Dedifferentiated amniotic fluid mesenchymal stem cell (primary cell): ENCODE data around the gene SYT15B.
"Not testable (repeated sequence)": the region's sequence is repeated elsewhere in the genome, so short reads cannot be mapped to it uniquely, and the experiment has no call there.

Experiments
- DNase-seq: peaks from one replicate; pipeline ENCODE4 v3.0.0-alpha.2; 2016; ENCODE audit errors: extremely low spot score

SYT15B gene

DNA sequence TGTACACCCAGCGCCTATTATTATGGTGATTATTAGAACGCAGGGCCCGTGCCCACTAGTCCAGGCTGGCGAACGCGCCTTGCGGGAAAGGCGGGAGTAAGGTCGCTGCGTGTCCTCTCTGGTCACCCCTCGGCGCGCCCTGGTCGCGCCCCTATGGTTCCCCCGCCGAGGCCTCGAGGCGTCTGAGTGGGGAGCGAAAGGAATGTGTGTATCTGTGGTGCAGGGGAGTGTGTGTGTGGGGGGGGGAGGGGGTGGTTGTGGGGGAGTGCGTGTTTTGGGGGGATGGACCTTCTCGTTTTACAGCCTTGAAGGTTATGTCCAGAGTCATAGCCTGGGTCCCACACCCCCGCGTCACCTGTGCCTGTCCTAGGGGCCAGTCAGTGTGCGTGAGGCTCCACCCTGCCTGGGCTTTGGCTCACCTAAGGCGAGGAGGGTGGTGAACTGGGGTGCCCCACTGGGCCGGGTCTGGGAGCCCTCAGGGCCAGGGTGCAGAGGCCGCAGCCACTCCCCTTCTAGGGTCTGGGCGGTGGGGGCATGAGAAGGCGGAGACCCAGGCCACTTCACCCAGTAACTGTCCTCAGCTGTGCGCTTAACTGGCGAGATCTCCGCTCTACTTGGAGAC is at the start of gene SYT15B:
SYT15B (minus strand) TSS at position 39 of the 622 bp plus-strand sequence. CDS start 952 bp downstream, outside the sequence.
- not testable (repeated sequence) for DNase-seq

GRCh38 chr10:47779590-47779989 is 16.2 kb upstream of the SYT15B start:
- DNase-seq, result not testable (repeated sequence)

- DNase-seq, result peak; percentile 39
Measured at GRCh38 chr10:47775361-47776231, 12.2 kb upstream of the SYT15B start.

GRCh38 chr10:47770745-47771144 is 7.4 kb upstream of the SYT15B start:
- DNase-seq, result not testable (repeated sequence)

DNA sequence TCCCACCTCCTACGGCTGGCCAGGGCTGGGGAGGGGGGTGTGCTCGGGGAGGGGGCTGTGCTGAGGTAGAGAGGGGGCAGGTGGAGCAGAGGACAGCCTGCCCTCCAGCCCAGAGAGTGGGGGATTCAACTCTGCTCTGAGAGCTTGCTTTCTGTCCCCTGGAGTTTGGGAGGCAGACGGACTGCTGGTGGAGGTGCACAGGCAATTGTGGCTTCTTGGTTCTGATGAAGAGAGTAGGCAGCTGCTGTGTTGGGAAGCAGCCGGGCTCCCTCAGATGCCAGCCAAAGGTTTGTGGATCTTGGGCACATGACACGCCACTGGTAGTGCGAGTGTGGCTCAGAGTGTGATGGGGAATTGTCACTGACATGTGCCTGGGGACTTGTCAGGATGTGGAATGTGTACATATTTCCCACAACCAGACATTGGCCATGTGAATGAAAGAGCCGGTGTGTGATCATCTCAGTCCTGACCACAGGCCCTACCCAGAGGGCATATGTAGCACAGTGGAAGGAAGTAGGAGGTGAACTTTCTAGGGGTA is 5.3 kb upstream of the SYT15B start:
- not testable (repeated sequence) for DNase-seq

DNA sequence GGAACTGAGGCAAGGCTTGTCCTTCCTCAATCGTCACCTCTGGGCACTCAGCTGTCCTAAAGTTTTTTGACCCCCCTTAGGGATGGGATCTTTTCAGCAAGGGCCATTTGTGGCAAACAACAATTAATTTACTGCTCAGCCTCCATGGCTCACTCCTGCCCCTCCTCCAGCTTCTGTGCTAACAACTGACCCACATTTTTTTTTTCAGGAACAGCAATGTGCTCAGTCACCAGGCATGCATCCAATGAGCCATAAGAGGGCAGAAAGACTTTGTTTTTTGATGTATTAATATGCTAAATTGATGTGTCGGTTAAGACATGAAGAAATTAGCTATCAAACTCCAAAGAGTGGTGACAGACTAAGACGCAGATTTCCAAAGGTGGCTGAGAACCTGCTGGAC is 4.7 kb upstream of the SYT15B start:
- peak; percentile 18 for DNase-seq

GRCh38 chr10:47767236-47767635 is 3.8 kb upstream of the SYT15B start:
- not testable (repeated sequence) for DNase-seq

DNA sequence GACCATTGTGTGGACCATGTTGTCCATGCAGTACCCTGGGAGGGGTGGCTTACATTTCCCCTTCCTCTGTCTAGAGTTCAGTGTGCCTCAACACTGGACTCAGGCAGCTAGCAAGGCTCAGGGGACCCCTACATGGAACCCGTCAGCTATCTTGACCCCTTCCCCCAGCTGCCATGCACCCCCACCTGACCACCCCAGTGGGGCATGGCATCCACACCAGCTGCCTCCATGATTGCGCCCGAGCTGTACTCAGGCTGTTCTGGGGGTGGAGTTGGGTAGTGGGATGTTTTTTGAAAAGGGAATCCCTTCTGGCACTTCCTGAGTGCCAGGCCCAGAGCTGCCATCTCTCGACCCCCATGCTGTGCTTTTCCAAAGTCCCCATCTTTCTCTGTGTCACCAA is 1.8 kb upstream of the SYT15B start:
- not testable (repeated sequence) for DNase-seq

GRCh38 chr10:47762674-47763553 is 478 bp downstream of the SYT15B start:
- DNase-seq, result not testable (repeated sequence)

DNA sequence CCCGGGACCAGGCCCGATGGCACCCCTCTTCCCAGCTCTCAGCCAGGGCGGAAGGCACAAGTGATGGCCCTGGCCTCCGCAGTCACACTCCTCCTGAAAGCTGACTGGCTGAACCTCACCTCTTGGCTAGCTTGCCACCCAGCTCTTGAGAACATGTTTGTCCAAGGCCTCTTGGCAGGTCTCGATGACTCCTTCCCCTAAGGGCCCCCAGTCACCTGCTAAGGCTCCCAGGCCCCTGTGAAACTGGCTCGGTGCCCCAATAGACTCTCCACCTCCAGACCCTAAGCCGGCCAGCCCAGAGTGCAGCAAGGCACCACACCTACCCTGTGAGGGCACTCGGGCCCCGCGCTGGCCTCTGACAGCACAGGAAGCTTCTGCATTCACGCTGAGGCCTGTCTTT is 4.5 kb downstream of the SYT15B start:
- not testable (repeated sequence) for DNase-seq

DNA sequence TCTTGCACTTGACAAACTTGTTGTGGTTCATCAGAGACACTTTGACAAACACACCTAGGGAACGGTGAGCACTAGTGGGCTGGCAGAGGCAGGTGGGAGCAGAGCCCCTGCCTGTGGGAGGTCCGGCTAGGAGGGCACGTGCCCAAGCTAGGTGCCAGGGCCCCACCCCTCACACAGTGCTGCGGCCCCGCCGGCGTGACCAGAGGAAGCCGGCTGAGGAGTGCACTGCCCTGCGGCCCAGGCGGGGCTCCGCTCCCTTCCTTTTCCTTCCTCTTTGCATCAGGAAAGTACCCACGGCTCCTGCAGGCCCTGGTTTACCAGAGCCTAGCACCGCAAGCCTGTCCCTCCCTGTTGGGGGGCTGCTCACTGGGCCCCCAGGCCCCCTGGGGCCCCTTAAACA is 7.2 kb downstream of the SYT15B start:
- DNase-seq, result not testable (repeated sequence)

- DNase-seq, result not testable (repeated sequence)
Measured at GRCh38 chr10:47753871-47754270, 9.5 kb downstream of the SYT15B start.

GRCh38 chr10:47753176-47753575 is 10.2 kb downstream of the SYT15B start:
- not testable (repeated sequence) for DNase-seq

- DNase-seq, result not testable (repeated sequence)
Measured at GRCh38 chr10:47751821-47752220, 11.6 kb downstream of the SYT15B start.

GRCh38 chr10:47750360-47750759 is 13.0 kb downstream of the SYT15B start:
- DNase-seq, result not testable (repeated sequence)

GRCh38 chr10:47746780-47747376 is 16.5 kb downstream of the SYT15B start:
- peak; percentile 14 for DNase-seq

DNA sequence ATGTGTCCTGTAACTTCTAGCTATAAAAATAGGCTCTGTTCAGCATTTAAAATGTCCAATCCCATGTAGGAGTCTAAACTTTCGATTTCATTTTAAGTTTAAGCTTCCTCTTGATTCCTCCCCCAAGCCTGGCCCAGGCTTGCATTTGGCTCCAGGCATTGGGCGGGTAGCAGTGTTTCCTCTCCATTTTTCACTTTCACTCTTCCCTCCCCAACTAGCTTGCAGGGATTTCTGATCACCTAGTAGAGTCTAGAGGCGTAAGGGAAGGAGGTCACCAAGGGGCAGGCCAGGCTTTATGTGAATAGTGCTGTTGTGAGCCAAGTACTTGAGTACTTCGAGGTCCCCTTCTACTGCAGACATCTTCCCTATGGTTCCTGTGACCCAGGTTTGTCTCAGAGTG is 18.5 kb downstream of the SYT15B start:
- DNase-seq, result not testable (repeated sequence)

GRCh38 chr10:47743611-47744550 is 19.5 kb downstream of the SYT15B start:
- DNase-seq, result not testable (repeated sequence)

DNA sequence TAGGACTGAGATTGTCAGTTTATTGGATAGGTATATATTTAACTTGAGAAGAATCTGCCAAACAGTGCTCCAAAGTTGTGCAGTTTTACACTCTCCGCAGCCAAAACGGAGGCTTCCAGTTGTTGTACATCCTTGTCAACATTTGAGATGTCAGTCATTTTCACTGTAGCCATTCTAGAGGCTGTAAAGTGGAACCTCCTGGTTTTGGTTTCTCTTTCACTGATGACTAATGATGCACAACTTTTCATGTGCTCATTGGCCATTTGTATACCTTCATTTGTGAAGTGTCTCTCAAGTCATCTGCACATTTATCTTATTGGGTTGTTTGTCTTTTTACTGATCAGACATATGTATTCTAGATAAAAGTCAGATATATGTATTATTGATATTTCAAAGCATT is 22.5 kb downstream of the SYT15B start:
- DNase-seq, result not testable (repeated sequence)

DNA sequence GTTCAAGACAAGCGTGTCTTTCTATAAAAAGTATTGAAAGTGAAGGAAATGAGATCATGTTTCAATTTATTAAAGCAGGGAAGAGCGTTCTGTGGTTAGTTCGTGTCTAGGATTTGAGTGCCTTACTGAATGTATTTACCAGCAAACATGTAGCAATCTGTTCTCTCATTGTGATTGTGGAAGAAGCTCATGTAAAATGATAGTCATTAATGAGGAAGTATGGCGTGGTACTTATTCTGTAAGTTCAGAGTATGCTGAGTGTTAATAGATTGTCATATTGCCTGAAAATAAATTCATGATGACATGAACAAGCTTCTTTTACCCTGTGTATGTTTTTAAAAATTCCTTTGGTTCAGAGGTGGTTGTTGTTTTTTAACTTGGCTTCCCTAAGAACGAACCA is 32.5 kb downstream of the SYT15B start:
- DNase-seq, result not testable (repeated sequence)
